A549 (cell line): ENCODE measurements around the gene HOXD11. TPM values are rescaled to one million over a fixed set of nuclear protein-coding genes. Genes with fewer than 3 reads are reported as not detected.

Experiments used
- ATAC-seq, 2 experiments: fragments of 200-7000 bp in 1 of 2; fragments of >200 bp in 1 of 2; cut with Nextera tagmentation in 1 of 2; cut with Tn5 transposase in 1 of 2; 3 replicates each; pipeline versions ENCODE4 v1.8.0 to v1.9.1; 2018 to 2020; ENCODE audit warnings: mild to moderate bottlenecking in 1 of 2, moderate library complexity in 1 of 2
- CTCF ChIA-PET: fragments of 300-600 bp; sonication (Branson Sonifier 250); formaldehyde crosslinking; extraction: SDS; loops from one replicate; lab custom pipeline; 2021; ENCODE audit warnings: antibody characterized with exemption, inconsistent platforms; lab: Yijun Ruan, JAX
- POLR2A ChIA-PET: fragments of 350-600 bp; formaldehyde crosslinking; extraction: SDS; loops from one replicate; lab custom pipeline; 2021; ENCODE audit warnings: antibody characterized with exemption, inconsistent platforms; lab: Yijun Ruan, JAX
- DNase-seq, 2 experiments: peaks; one replicate each; pipeline versions ENCODE4 v3.0.0 to v3.0.0-alpha.2; 2011 to 2016; ENCODE audit warnings: low read depth in 1 of 2, low spot score in 1 of 2
- FAIRE-seq: peaks from 2 replicates; lab custom pipeline; 2011; peaks lifted over from hg19 to GRCh38; lab: Jason Lieb, UNC
- H3K27ac ChIP-seq, 2 experiments: fragments of >200 bp; sonication (Bioruptor Twin); formaldehyde crosslinking; 3 replicates each; pipeline ENCODE4 v1.5.1; 2016 to 2017
- H3K4me1 ChIP-seq: fragments of >200 bp; sonication (Bioruptor Twin); formaldehyde crosslinking; 3 replicates; pipeline ENCODE4 v1.6.1; 2016
- H3K4me2 ChIP-seq: fragments of >200 bp; sonication (Bioruptor Twin); formaldehyde crosslinking; 3 replicates; pipeline ENCODE4 v1.6.1; 2016
- H3K4me3 ChIP-seq: fragments of >200 bp; sonication (Bioruptor Twin); formaldehyde crosslinking; 3 replicates; pipeline ENCODE4 v1.5.1; 2016
- H3K9me3 ChIP-seq: fragments of >200 bp; sonication (Bioruptor Twin); formaldehyde crosslinking; 3 replicates; pipeline ENCODE4 v1.6.1; 2016
- BCL3 ChIP-seq: fragments of >200 bp; sonication (Bioruptor Twin); formaldehyde crosslinking; IDR thresholded peaks from 3 replicates; pipeline ENCODE4 v1.6.1; 2016
- BHLHE40 ChIP-seq: IDR thresholded peaks from 2 replicates; pipeline ENCODE4 v1.6.1; 2012; ENCODE audit warnings: low read depth, low read length, inconsistent platforms
- CEBPB ChIP-seq, 2 experiments: fragments of >200 bp in 1 of 2; sonication (Bioruptor Twin) in 1 of 2; formaldehyde crosslinking in 1 of 2; IDR thresholded peaks; 2 replicates each; pipeline ENCODE4 v1.6.1; 2012 to 2016
- CHD4 ChIP-seq: fragments of 200-600 bp; sonication (generic); IDR thresholded peaks from 2 replicates; pipeline ENCODE4 v1.6.1; 2016; ENCODE audit warnings: antibody characterized with exemption, mild to moderate bottlenecking, borderline replicate concordance
- E2F6 ChIP-seq: IDR thresholded peaks from 2 replicates; pipeline ENCODE4 v1.6.1; 2012; ENCODE audit warnings: low read depth, borderline replicate concordance
- FOSL2 ChIP-seq, 2 experiments: fragments of 450-650 bp in 1 of 2; fragments of >200 bp in 1 of 2; sonication (Bioruptor Twin) in 1 of 2; formaldehyde crosslinking; IDR thresholded peaks; 2 replicates each; pipeline versions ENCODE4 v1.5.0 to v1.6.1; 2016 to 2020; ENCODE audit warnings: mild to moderate bottlenecking in 1 of 2, moderate library complexity in 1 of 2
- GATA3 ChIP-seq: IDR thresholded peaks from 2 replicates; pipeline ENCODE4 v1.6.1; 2012; ENCODE audit warnings: borderline replicate concordance
- HDAC2 ChIP-seq: fragments of 200-600 bp; sonication (generic); IDR thresholded peaks from 2 replicates; pipeline ENCODE4 v1.6.1; 2016
- HOXB5 ChIP-seq: fragments of 250-450 bp; sonication (Bioruptor Pico); IDR thresholded peaks from 2 replicates; pipeline ENCODE4 v1.5.0; 2020; ENCODE audit warnings: mild to moderate bottlenecking, moderate library complexity
- JUN ChIP-seq, 2 experiments: fragments of >200 bp; sonication (Bioruptor Twin); formaldehyde crosslinking; IDR thresholded peaks; 2 replicates in 1 of 2; 3 replicates in 1 of 2; pipeline ENCODE4 v1.6.1; 2016 to 2017
- JUNB ChIP-seq: fragments of >200 bp; sonication (Bioruptor Twin); formaldehyde crosslinking; IDR thresholded peaks from 2 replicates; pipeline ENCODE4 v1.6.1; 2016
- KDM1A ChIP-seq: fragments of 200-600 bp; sonication (generic); IDR thresholded peaks from 2 replicates; pipeline ENCODE4 v1.6.1; 2016; ENCODE audit warnings: low read depth, mild to moderate bottlenecking
- KDM5A ChIP-seq: fragments of 200-600 bp; sonication (generic); IDR thresholded peaks from 2 replicates; pipeline ENCODE4 v1.6.1; 2016; ENCODE audit warnings: antibody characterized with exemption, mild to moderate bottlenecking
- MAZ ChIP-seq: fragments of 150-350 bp; IDR thresholded peaks from 2 replicates; pipeline ENCODE4 v1.6.1; 2014; ENCODE audit warnings: antibody characterized with exemption, low read depth, low read length, borderline replicate concordance
- NR3C1 ChIP-seq: fragments of >200 bp; sonication (Bioruptor Twin); formaldehyde crosslinking; IDR thresholded peaks from 3 replicates; pipeline ENCODE4 v1.6.1; 2017
- RCOR1 ChIP-seq: fragments of 150-350 bp; IDR thresholded peaks from 2 replicates; pipeline ENCODE4 v1.6.1; 2014; ENCODE audit warnings: antibody characterized with exemption, low read length, low read depth
- RFX5 ChIP-seq: fragments of 450-650 bp; IDR thresholded peaks from 2 replicates; pipeline ENCODE4 v1.7.1; 2014; ENCODE audit warnings: antibody characterized with exemption, mild to moderate bottlenecking, moderate library complexity
- SMC3 ChIP-seq: fragments of >200 bp; sonication (Bioruptor Twin); formaldehyde crosslinking; IDR thresholded peaks from 3 replicates; pipeline ENCODE4 v1.6.1; 2018; ENCODE audit warnings: inconsistent platforms
- SREBF2 ChIP-seq: fragments of 450-650 bp; IDR thresholded peaks from 2 replicates; pipeline ENCODE4 v1.6.1; 2014; ENCODE audit warnings: mild to moderate bottlenecking, moderate library complexity
- ZNF302 ChIP-seq: fragments of 250-450 bp; sonication (Bioruptor Pico); IDR thresholded peaks from 2 replicates; pipeline ENCODE4 v1.9.0; 2021; ENCODE audit warnings: inconsistent platforms, mild to moderate bottlenecking, moderate library complexity
- WGBS: methylation state at CpG from one replicate; pipeline ENCODE4 v1.1.6; 2017; ENCODE audit errors: missing lambda C conversion rate; 5-methylcytosine and 5-hydroxymethylcytosine counted together
- polyA plus RNA-seq, 4 experiments: library from polyadenylated mRNA; depleted of rRNA in 3 of 4; stranded (reverse); fragments of >200 nt; fragmentation: RNase III in 1 of 4; extraction: RNeasy Plus Mini Kit Qiagen cat#74134 plus additional on column Dnase treatment in 1 of 4; gene quantifications; 2 replicates in 3 of 4; 3 replicates in 1 of 4; pipeline ENCODE4 v1.2.3, GENCODE V29; 2011 to 2017
- small RNA-seq, 6 experiments: library from RNA; depleted of rRNA; stranded (forward); fragments of <200 nt; gene quantifications; one replicate each; pipeline ENCODE3, GENCODE V24; 2012

Gene HOXD11
- polyA plus RNA-seq, 2 of the 4 experiments (the other 2 are of a cell fraction): 2.6 to 4.8 TPM

- no peak overlapping the region for H3K27ac ChIP-seq
- whole genome bisulfite sequencing: 74% methylated on average over 23 of the region's 39 CpGs
- no peak overlapping the region for H3K4me3 ChIP-seq
- no peaks in the 10 kb centered on the region for H3K9me3 ChIP-seq
- no peak for TF ChIP-seq SREBF2
- TF ChIP-seq HDAC2: no peak
- TF ChIP-seq KDM5A: no peak
- TF ChIP-seq FOSL2 (IDR thresholded peaks at IDR 0.05): no peak
- no peak for TF ChIP-seq FOSL2 (CRISPR knock-in tag; IDR thresholded peaks at IDR 0.05)
- no peak for TF ChIP-seq SMC3
- no peak for TF ChIP-seq NR3C1
- no peak for TF ChIP-seq BCL3
- TF ChIP-seq JUN (IDR thresholded peaks at IDR 0.05): no peak
- TF ChIP-seq CHD4: no peak
- TF ChIP-seq RCOR1: no peak
- no peak for TF ChIP-seq ZNF302 (CRISPR knock-in tag)
- TF ChIP-seq KDM1A: no peak
- no peak for TF ChIP-seq MAZ
- TF ChIP-seq CEBPB (IDR thresholded peaks at IDR 0.05): no peak
- no peak for TF ChIP-seq HOXB5 (CRISPR knock-in tag)
- TF ChIP-seq RFX5: no peak
- TF ChIP-seq JUNB: no peak
- TF ChIP-seq E2F6: no peak
- no peak for TF ChIP-seq BHLHE40
- no peak for TF ChIP-seq GATA3
- no peaks in the 10 kb centered on the region for H3K4me1 ChIP-seq
- ChIA-PET POLR2A (no interaction called here), CTCF (no interaction called here)
- no peak overlapping the region for H3K4me2 ChIP-seq
- no peak for DNase-seq
- FAIRE-seq: no peak
- ATAC-seq: no peak
These were observed 52.0 kb downstream of the HOXD11 start for GRCh38 chr2:176158855-176159662.

Small RNA genes within 50 kb of the gene (small RNA-seq; reads per million reads assigned to genes)
- gene MIR10B: 30.3 to 1,226 (median 707) reads per million in 6 experiments

Other genes starting within 250 kb of the HOXD11 start
- gene LNPK, start 105.0 kb upstream of the HOXD11 start, polyA plus RNA-seq (2011; rRNA removed): 21.2 and 24.7 TPM in 2 replicates
- 10.8 to 13.4 TPM (median 13.1 TPM) in 3 replicates for gene LNPK, start 105.0 kb upstream of the HOXD11 start, polyA plus RNA-seq (2017; fragmentation: RNase III; extraction: RNeasy Plus Mini Kit Qiagen cat#74134 plus additional on column Dnase treatment)
- gene EVX2, start 23.3 kb upstream of the HOXD11 start, polyA plus RNA-seq (2011; rRNA removed): 0.03 TPM in 2 replicates
- not detected in 3 replicates for gene EVX2, start 23.3 kb upstream of the HOXD11 start, polyA plus RNA-seq (2017; fragmentation: RNase III; extraction: RNeasy Plus Mini Kit Qiagen cat#74134 plus additional on column Dnase treatment)
- gene HOXD13, start 14.6 kb upstream of the HOXD11 start, polyA plus RNA-seq (2011; rRNA removed): 0.25 and 0.35 TPM in 2 replicates
- 0.12 to 0.17 TPM (median 0.13 TPM) in 3 replicates for gene HOXD13, start 14.6 kb upstream of the HOXD11 start, polyA plus RNA-seq (2017; fragmentation: RNase III; extraction: RNeasy Plus Mini Kit Qiagen cat#74134 plus additional on column Dnase treatment)
- gene HOXD12, start 7.5 kb upstream of the HOXD11 start, polyA plus RNA-seq (2011; rRNA removed): not detected in 2 replicates
- not detected in 3 replicates for gene HOXD12, start 7.5 kb upstream of the HOXD11 start, polyA plus RNA-seq (2017; fragmentation: RNase III; extraction: RNeasy Plus Mini Kit Qiagen cat#74134 plus additional on column Dnase treatment)
- gene HOXD10, start 9.5 kb downstream of the HOXD11 start, polyA plus RNA-seq (2011; rRNA removed): 4.6 and 4.8 TPM in 2 replicates
- 3.7 to 5.4 TPM (median 4.3 TPM) in 3 replicates for gene HOXD10, start 9.5 kb downstream of the HOXD11 start, polyA plus RNA-seq (2017; fragmentation: RNase III; extraction: RNeasy Plus Mini Kit Qiagen cat#74134 plus additional on column Dnase treatment)
- 0.34 and 0.45 TPM in 2 replicates for gene HOXD9, start 15.4 kb downstream of the HOXD11 start, polyA plus RNA-seq (2011; rRNA removed)
- gene HOXD9, start 15.4 kb downstream of the HOXD11 start, polyA plus RNA-seq (2017; fragmentation: RNase III; extraction: RNeasy Plus Mini Kit Qiagen cat#74134 plus additional on column Dnase treatment): 0.94 to 1.7 TPM (median 1.0 TPM) in 3 replicates
- gene HOXD8, start 22.4 kb downstream of the HOXD11 start, polyA plus RNA-seq (2011; rRNA removed): 6.4 and 8.5 TPM in 2 replicates
- gene HOXD8, start 22.4 kb downstream of the HOXD11 start, polyA plus RNA-seq (2017; fragmentation: RNase III; extraction: RNeasy Plus Mini Kit Qiagen cat#74134 plus additional on column Dnase treatment): 3.5 to 3.9 TPM (median 3.8 TPM) in 3 replicates
- 0.27 and 0.28 TPM in 2 replicates for gene HOXD4, start 44.3 kb downstream of the HOXD11 start, polyA plus RNA-seq (2011; rRNA removed)
- gene HOXD4, start 44.3 kb downstream of the HOXD11 start, polyA plus RNA-seq (2017; fragmentation: RNase III; extraction: RNeasy Plus Mini Kit Qiagen cat#74134 plus additional on column Dnase treatment): 0.54 to 0.92 TPM (median 0.87 TPM) in 3 replicates
- gene HOXD3, start 50.0 kb downstream of the HOXD11 start, polyA plus RNA-seq (2011; rRNA removed): 0.27 and 0.70 TPM in 2 replicates
- 0.14 to 0.36 TPM (median 0.18 TPM) in 3 replicates for gene HOXD3, start 50.0 kb downstream of the HOXD11 start, polyA plus RNA-seq (2017; fragmentation: RNase III; extraction: RNeasy Plus Mini Kit Qiagen cat#74134 plus additional on column Dnase treatment)
- 0.12 and 0.17 TPM in 2 replicates for gene HOXD1, start 81.4 kb downstream of the HOXD11 start, polyA plus RNA-seq (2011; rRNA removed)
- gene HOXD1, start 81.4 kb downstream of the HOXD11 start, polyA plus RNA-seq (2017; fragmentation: RNase III; extraction: RNeasy Plus Mini Kit Qiagen cat#74134 plus additional on column Dnase treatment): 0.11 to 0.17 TPM (median 0.12 TPM) in 3 replicates
- 77.2 and 81.8 TPM in 2 replicates for gene MTX2, start 162.2 kb downstream of the HOXD11 start, polyA plus RNA-seq (2011; rRNA removed)
- 56.9 to 60.1 TPM (median 58.5 TPM) in 3 replicates for gene MTX2, start 162.2 kb downstream of the HOXD11 start, polyA plus RNA-seq (2017; fragmentation: RNase III; extraction: RNeasy Plus Mini Kit Qiagen cat#74134 plus additional on column Dnase treatment)